ENCODE data around the gene THTPA. TPM values are rescaled to one million over a fixed set of nuclear protein-coding genes. Genes with fewer than 3 reads are reported as not detected.

THTPA gene
- total RNA-seq, 1 experiment from 2014 or later = 4.1 TPM

- POLR2A ChIA-PET (ENCODE audit: unreplicated experiment) = no interaction called here
- no peak for DNase-seq
- no peak overlapping the region for H3K4me2 ChIP-seq
Observed at GRCh38 chr14:23577004-23577681, 21.1 kb downstream of the THTPA start.

DNA sequence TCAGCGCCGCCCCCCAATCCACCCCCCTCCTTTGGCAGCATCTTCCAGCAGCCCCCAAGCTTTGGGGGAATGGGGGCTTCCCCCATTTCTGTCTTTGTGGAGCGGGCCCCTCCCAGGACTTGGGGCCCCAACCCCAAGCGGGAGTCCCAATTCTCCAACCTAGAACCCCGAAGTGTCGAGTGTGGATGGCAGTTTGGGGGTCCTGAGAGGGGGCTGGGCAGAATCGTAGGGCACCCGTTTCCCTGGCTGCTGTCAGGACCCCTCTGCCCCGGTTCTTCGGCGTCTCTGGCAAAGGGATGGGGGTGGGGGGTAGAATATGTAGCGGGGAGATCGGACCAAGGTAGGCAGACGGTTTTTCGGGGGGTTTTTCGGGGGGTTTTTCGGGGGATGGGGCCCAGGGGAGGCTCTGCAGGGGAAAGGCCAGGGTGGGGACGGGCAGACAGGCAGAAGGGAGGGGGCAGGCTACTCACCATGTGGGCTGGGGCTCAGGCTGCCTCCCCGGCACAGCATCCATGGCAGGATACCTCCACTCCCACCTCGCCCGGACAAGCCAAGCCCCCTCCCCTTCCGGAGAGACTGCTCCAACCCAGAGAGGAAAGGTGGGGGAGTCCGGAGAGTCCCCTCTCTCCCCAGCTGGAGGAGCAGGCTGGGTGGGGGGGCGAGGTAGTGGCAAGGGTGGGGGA lies 21.8 kb downstream of the THTPA start:
- no peaks in the 10 kb centered on the region for H3K36me3 ChIP-seq (ENCODE audit: low read depth)
- H2AFZ ChIP-seq = no peak overlapping the region
- H3K4me3 ChIP-seq = no peak overlapping the region
- no peaks in the 10 kb centered on the region for H4K20me1 ChIP-seq (ENCODE audit: insufficient read depth)
- no peaks in the 10 kb centered on the region for H3K9me2 ChIP-seq (ENCODE audit: insufficient read depth)
- TF ChIP-seq CTCF (conservative IDR thresholded peaks at IDR 0.05) (no peak), EZH2 (IDR thresholded peaks at IDR 0.05; ENCODE audit: low read depth) (no peak)
- no peaks in the 10 kb centered on the region for H3K27me3 ChIP-seq (ENCODE audit: insufficient read depth, low read depth)
- ChIA-PET CTCF (no interaction called here), POLR2A (ENCODE audit: unreplicated experiment) (no interaction called here)
- H3F3A ChIP-seq (ENCODE audit: insufficient read depth, low read depth) = no peaks in the 10 kb centered on the region
- no peak overlapping the region for H3K27ac ChIP-seq
- no peak for DNase-seq
- no peaks in the 10 kb centered on the region for H3K4me1 ChIP-seq (replicated peaks; ENCODE audit: insufficient read depth)
- intact Hi-C loops (cut with micrococcal nuclease; ENCODE audit: unreplicated experiment) = no loop called here
- no peaks in the 10 kb centered on the region for H3K9me3 ChIP-seq (ENCODE audit: insufficient read depth, low read depth)
- no peaks in the 10 kb centered on the region for H3K79me2 ChIP-seq (ENCODE audit: low read depth)
- no TSS peak for BruUV-seq (replicated peaks)
- H3K4me2 ChIP-seq = no peak overlapping the region

More at GRCh38 chr14:23577004-23577681, 21.1 kb downstream of the THTPA start:
- no peaks in the 10 kb centered on the region for H3K27me3 ChIP-seq (ENCODE audit: insufficient read depth, low read depth)
- intact Hi-C loops (cut with micrococcal nuclease; ENCODE audit: unreplicated experiment) = no loop called here
- H3K9me2 ChIP-seq (ENCODE audit: insufficient read depth) = no peaks in the 10 kb centered on the region
- no peak overlapping the region for H3K4me3 ChIP-seq
- no peaks in the 10 kb centered on the region for H3K36me3 ChIP-seq (ENCODE audit: low read depth)
- no peaks in the 10 kb centered on the region for H4K20me1 ChIP-seq (ENCODE audit: insufficient read depth)
- no peaks in the 10 kb centered on the region for H3F3A ChIP-seq (ENCODE audit: insufficient read depth, low read depth)
- no peaks in the 10 kb centered on the region for H3K4me1 ChIP-seq (replicated peaks; ENCODE audit: insufficient read depth)
- no peaks in the 10 kb centered on the region for H3K9me3 ChIP-seq (ENCODE audit: insufficient read depth, low read depth)
- no peak overlapping the region for H3K27ac ChIP-seq
- CTCF ChIA-PET = no interaction called here
- no peak overlapping the region for H2AFZ ChIP-seq
- BruUV-seq (replicated peaks) = no TSS peak
- no peaks in the 10 kb centered on the region for H3K79me2 ChIP-seq (ENCODE audit: low read depth)
- TF ChIP-seq EZH2 (IDR thresholded peaks at IDR 0.05; ENCODE audit: low read depth) (no peak), CTCF (conservative IDR thresholded peaks at IDR 0.05) (no peak)

DNA sequence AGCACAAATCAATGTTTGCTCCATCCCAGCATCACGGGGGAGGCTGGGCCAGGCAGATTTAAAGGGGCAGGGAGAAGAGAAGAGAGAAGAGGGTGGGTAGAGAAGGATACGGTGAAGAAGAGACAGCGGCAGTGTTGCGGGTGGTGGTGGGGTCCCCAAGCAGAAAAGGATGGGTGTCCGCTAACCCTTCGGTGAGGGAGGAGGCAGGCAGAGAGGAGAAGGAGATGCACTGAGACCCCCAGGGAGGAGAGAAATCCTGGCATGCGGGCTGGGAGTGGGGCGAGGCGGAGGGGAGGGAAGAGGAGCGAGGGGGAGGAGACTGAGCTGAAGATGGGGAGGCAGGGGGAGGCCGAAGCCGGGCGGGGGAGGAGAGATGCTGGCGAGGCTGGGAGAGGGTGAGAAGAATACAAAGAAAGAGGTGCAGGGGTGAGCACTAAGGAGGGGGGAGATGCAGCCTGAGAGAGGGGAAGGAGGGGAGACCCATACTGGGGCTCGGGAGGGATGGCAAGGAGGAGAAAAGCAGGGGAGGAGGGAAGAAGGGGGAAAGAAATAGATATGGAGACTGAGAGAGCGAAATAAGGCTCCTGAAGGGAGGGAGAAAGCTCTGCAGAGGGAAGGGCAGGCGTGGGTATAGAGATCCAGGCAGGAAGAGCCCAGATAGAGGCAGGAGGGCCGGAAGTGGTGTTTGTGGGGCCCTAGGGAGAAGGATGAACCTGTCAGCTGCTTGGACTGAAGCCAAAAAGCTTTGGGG lies 22.7 kb downstream of the THTPA start, which contains the start of gene JPH4:
Gene JPH4 (minus strand): TSS at position 231 of the 751 bp plus-strand sequence. CDS start 1,337 bp downstream, outside the sequence.
- H3K4me3 ChIP-seq = no peak within 1 kb of the TSS
- H3K9me3 ChIP-seq (ENCODE audit: insufficient read depth, low read depth) = no peaks in the 10 kb centered on the region
- CTCF ChIA-PET = interaction anchor here (0.7 kb wide), 1 partner anchor 280 kb away, joined by 3 read pairs; no protein-coding TSS in a partner anchor
- intact Hi-C loops (cut with micrococcal nuclease; ENCODE audit: unreplicated experiment) = no loop called here
- no peak within 1 kb of the TSS for H3K27ac ChIP-seq
- H2AFZ ChIP-seq = no peak within 1 kb of the TSS
- TF ChIP-seq EZH2 (IDR thresholded peaks at IDR 0.05; ENCODE audit: low read depth) = no peak
- TF ChIP-seq CTCF (conservative IDR thresholded peaks at IDR 0.05) = no peak
- no peaks in the 10 kb centered on the region for H3K9me2 ChIP-seq (ENCODE audit: insufficient read depth)
- H3K27me3 ChIP-seq (ENCODE audit: insufficient read depth, low read depth) = no peaks in the 10 kb centered on the region
- POLR2A ChIA-PET (ENCODE audit: unreplicated experiment) = no interaction called here
- H4K20me1 ChIP-seq (ENCODE audit: insufficient read depth) = no peaks in the 10 kb centered on the region
- H3F3A ChIP-seq (ENCODE audit: insufficient read depth, low read depth) = no peaks in the 10 kb centered on the region
- no peaks in the 10 kb centered on the region for H3K4me1 ChIP-seq (replicated peaks; ENCODE audit: insufficient read depth)
- H3K79me2 ChIP-seq (ENCODE audit: low read depth) = no peaks in the 10 kb centered on the region
- H3K4me2 ChIP-seq = no peak within 1 kb of the TSS
- H3K36me3 ChIP-seq (ENCODE audit: low read depth) = no peaks in the 10 kb centered on the region
- DNase-seq = no peak
- no TSS peak for BruUV-seq (replicated peaks)
